Kidney capillary endothelial cell (primary cell): ENCODE measurements around the gene GLE1.

Source experiments
- DNase-seq: peaks from one replicate; pipeline ENCODE4 v3.0.0-alpha.2; 2018; ENCODE audit warnings: low spot score

The GLE1 gene

GRCh38 chr9:128504485-128505413 is at the start of gene GLE1:
Gene GLE1 (plus strand): TSS chr9:128504719. CDS start chr9:128504806, 87 bp downstream.
- peak; percentile 88 for DNase-seq

GRCh38 chr9:128454991-128455390 is 49.5 kb upstream of the GLE1 start:
- no peak for DNase-seq

- peak; percentile 94 for DNase-seq
Observed at GRCh38 chr9:128455849-128456612, 48.5 kb upstream of the GLE1 start, which contains the start of gene ODF2. Gene ODF2 (plus strand): TSS chr9:128456006. CDS start chr9:128456092, 86 bp downstream.

- DNase-seq = peak; percentile 55
Observed at GRCh38 chr9:128456613-128457061, 47.9 kb upstream of the GLE1 start.

- DNase-seq = no peak
Observed at GRCh38 chr9:128457207-128457606, 47.3 kb upstream of the GLE1 start.

- DNase-seq = no peak
Observed at GRCh38 chr9:128459011-128459410, 45.5 kb upstream of the GLE1 start.

GRCh38 chr9:128469070-128469469 is 35.4 kb upstream of the GLE1 start:
- DNase-seq = no peak

- no peak for DNase-seq
Observed at GRCh38 chr9:128470560-128470959, 34.0 kb upstream of the GLE1 start.

GRCh38 chr9:128473104-128473503 is 31.4 kb upstream of the GLE1 start:
- no peak for DNase-seq

GRCh38 chr9:128475867-128476266 is 28.7 kb upstream of the GLE1 start:
- DNase-seq = no peak

- no peak for DNase-seq
Observed at GRCh38 chr9:128479262-128479661, 25.3 kb upstream of the GLE1 start.

- no peak for DNase-seq
Observed at GRCh38 chr9:128481561-128481960, 23.0 kb upstream of the GLE1 start.

GRCh38 chr9:128482186-128482585 is 22.3 kb upstream of the GLE1 start:
- no peak for DNase-seq

GRCh38 chr9:128484686-128485413 is 19.7 kb upstream of the GLE1 start:
- no peak for DNase-seq

GRCh38 chr9:128485414-128485855 is 19.1 kb upstream of the GLE1 start:
- no peak for DNase-seq

- DNase-seq = no peak
Observed at GRCh38 chr9:128486201-128486600, 18.3 kb upstream of the GLE1 start.

- DNase-seq = no peak
Observed at GRCh38 chr9:128493424-128493823, 11.1 kb upstream of the GLE1 start.

- DNase-seq = peak; percentile 97
Observed at GRCh38 chr9:128494108-128494745, 10.3 kb upstream of the GLE1 start.

- DNase-seq = no peak
Observed at GRCh38 chr9:128494746-128495129, 9.8 kb upstream of the GLE1 start.

- DNase-seq = no peak
Observed at GRCh38 chr9:128495296-128495695, 9.2 kb upstream of the GLE1 start.

GRCh38 chr9:128495804-128496417 is 8.6 kb upstream of the GLE1 start:
- no peak for DNase-seq
